GM23338 (cell line): ENCODE data around the gene DYRK3. TPM values are rescaled to one million over a fixed set of nuclear protein-coding genes. Genes with fewer than 3 reads are reported as not detected.

Experiments
- ATAC-seq: fragments of 200-7000 bp; cut with Tn5 transposase; 3 replicates; pipeline ENCODE4 v1.9.1; 2020
- DNase-seq: peaks from one replicate; pipeline ENCODE4 v3.0.0-alpha.2; 2015; ENCODE audit warnings: low spot score
- H2AFZ ChIP-seq: fragments of 200-600 bp; sonication (generic); 2 replicates; pipeline ENCODE4 v1.8.0; 2016; ENCODE audit warnings: antibody characterized with exemption, mild to moderate bottlenecking, moderate library complexity
- H3F3A ChIP-seq: fragments of 200-600 bp; sonication (generic); replicated peaks from 2 replicates; pipeline ENCODE4 v1.8.0; 2017; ENCODE audit warnings: antibody characterized with exemption, mixed run types, low read depth
- H3K27ac ChIP-seq: fragments of 200-600 bp; sonication (generic); 2 replicates; pipeline ENCODE4 v1.6.1; 2016; ENCODE audit warnings: low read depth
- H3K27me3 ChIP-seq: fragments of 200-600 bp; sonication (generic); 2 replicates; pipeline ENCODE4 v1.8.0; 2016; ENCODE audit warnings: mild to moderate bottlenecking, mixed run types, moderate library complexity; ENCODE audit not compliant: insufficient read depth
- H3K36me3 ChIP-seq: fragments of 200-600 bp; sonication (generic); 2 replicates; pipeline ENCODE4 v1.8.0; 2016; ENCODE audit warnings: mild to moderate bottlenecking; ENCODE audit not compliant: insufficient read depth
- H3K4me1 ChIP-seq: fragments of 200-600 bp; sonication (generic); 2 replicates; pipeline ENCODE4 v1.8.0; 2016; ENCODE audit warnings: mild to moderate bottlenecking, moderate library complexity; ENCODE audit not compliant: insufficient read depth
- H3K4me2 ChIP-seq: fragments of 200-600 bp; sonication (generic); 2 replicates; pipeline ENCODE4 v1.7.1; 2017; ENCODE audit warnings: mixed run types
- H3K4me3 ChIP-seq: fragments of 200-600 bp; sonication (generic); 2 replicates; pipeline ENCODE4 v1.6.1; 2016; ENCODE audit warnings: mixed run types
- H3K79me2 ChIP-seq: fragments of 200-600 bp; sonication (generic); replicated peaks from 2 replicates; pipeline ENCODE4 v1.8.0; 2017; ENCODE audit warnings: mild to moderate bottlenecking; ENCODE audit not compliant: insufficient read depth
- H3K9me2 ChIP-seq: fragments of 200-600 bp; sonication (generic); 2 replicates; pipeline ENCODE4 v1.8.0; 2017; ENCODE audit not compliant: insufficient read depth
- H4K20me1 ChIP-seq: fragments of 200-600 bp; sonication (generic); replicated peaks from 2 replicates; pipeline ENCODE4 v1.8.0; 2017; ENCODE audit warnings: mild to moderate bottlenecking; ENCODE audit not compliant: insufficient read depth
- H3K27ac Mint-ChIP-seq: 2 replicates; pipeline ENCODE4 v1.8.0; 2020; ENCODE audit warnings: inconsistent platforms, mild to moderate bottlenecking, moderate library complexity, mixed read lengths
- H3K27me3 Mint-ChIP-seq: 3 replicates; pipeline ENCODE4 v1.8.0; 2022; ENCODE audit warnings: low read depth, mild to moderate bottlenecking, moderate library complexity, mixed read lengths, inconsistent platforms; ENCODE audit not compliant: insufficient read depth, poor library complexity
- H3K36me3 Mint-ChIP-seq: 3 replicates; pipeline ENCODE4 v1.8.0; 2021; ENCODE audit warnings: low read depth, mild to moderate bottlenecking, inconsistent platforms, moderate library complexity, mixed read lengths
- H3K4me1 Mint-ChIP-seq: 3 replicates; pipeline ENCODE4 v1.8.0; 2020; ENCODE audit warnings: mild to moderate bottlenecking, inconsistent platforms, mixed read lengths
- H3K4me3 Mint-ChIP-seq: 3 replicates; pipeline ENCODE4 v1.8.0; 2021; ENCODE audit warnings: moderate library complexity, mild to moderate bottlenecking, inconsistent platforms, mixed read lengths
- H3K9me3 Mint-ChIP-seq: 3 replicates; pipeline ENCODE4 v1.8.0; 2020; ENCODE audit warnings: moderate library complexity, mild to moderate bottlenecking, inconsistent platforms, mixed read lengths
- CREB1 ChIP-seq: fragments of 250-450 bp; sonication (Bioruptor Pico); IDR thresholded peaks from 2 replicates; pipeline ENCODE4 v1.5.0; 2020; ENCODE audit warnings: low read depth, mild to moderate bottlenecking, moderate library complexity
- EZH2phosphoT487 ChIP-seq: fragments of 200-600 bp; sonication (generic); IDR thresholded peaks from one replicate; pipeline ENCODE4 v1.8.1; 2018; ENCODE audit warnings: antibody characterized with exemption; ENCODE audit not compliant: unreplicated experiment
- NANOG ChIP-seq: IDR thresholded peaks from 2 replicates; pipeline ENCODE4 v1.6.1; 2016; ENCODE audit warnings: antibody characterized with exemption, borderline replicate concordance
- POLR2AphosphoS5 ChIP-seq: IDR thresholded peaks from 2 replicates; pipeline ENCODE4 v1.6.1; 2016; ENCODE audit warnings: antibody characterized with exemption, low read depth
- STAT1 ChIP-seq: IDR thresholded peaks from one replicate; pipeline ENCODE4 v1.6.1; 2016; ENCODE audit warnings: antibody characterized with exemption; ENCODE audit not compliant: unreplicated experiment
- ZNF114 ChIP-seq: fragments of 250-450 bp; sonication (Bioruptor Pico); IDR thresholded peaks from 2 replicates; pipeline ENCODE4 v1.5.0; 2020; ENCODE audit warnings: mild to moderate bottlenecking, moderate library complexity
- ZNF331 ChIP-seq: fragments of 250-450 bp; sonication (Bioruptor Pico); IDR thresholded peaks from 2 replicates; pipeline ENCODE4 v1.5.0; 2020; ENCODE audit warnings: low read depth, mild to moderate bottlenecking, moderate library complexity
- polyA plus RNA-seq: library from polyadenylated mRNA; unstranded; fragments of >200 nt; fragmentation: Nextera tagmentation; extraction: Ambion mirVana; gene quantifications from 2 replicates; pipeline ENCODE4 v1.2.1, GENCODE V29; 2016
- total RNA-seq: library from RNA; depleted of rRNA; stranded (reverse); fragments of >200 nt; shearing (Covaris generic); gene quantifications from 2 replicates; pipeline ENCODE4 v1.2.3, GENCODE V29; 2014
- TF ChIP-seq, protein P1 (sequence below): fragments of 250-450 bp; sonication (Bioruptor Pico); IDR thresholded peaks from 2 replicates; pipeline ENCODE4 v1.5.0; 2020; ENCODE audit warnings: mild to moderate bottlenecking, moderate library complexity

Gene DYRK3
- total and polyA plus RNA-seq, 2 experiments from 2014 or later, result 2.9 to 9.5 TPM

DNA sequence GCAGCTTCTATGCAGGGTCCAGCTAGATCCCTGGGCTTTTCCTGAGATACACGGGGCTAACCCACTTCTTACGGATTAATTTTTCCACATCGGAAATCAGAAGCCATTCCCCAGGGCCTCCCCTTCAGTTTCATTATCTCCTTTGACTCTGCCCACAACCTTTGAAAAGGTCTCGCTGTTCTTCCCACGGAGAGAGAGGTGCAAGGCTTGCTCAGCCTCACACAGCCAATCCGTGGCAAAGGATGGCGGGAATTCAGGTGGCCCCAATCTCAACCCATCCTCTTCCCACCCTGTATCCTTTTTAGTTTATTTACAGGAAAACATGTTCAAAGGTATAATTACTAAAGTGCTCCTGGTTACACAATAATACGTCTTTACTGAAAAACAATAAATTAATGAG lies 48.7 kb downstream of the DYRK3 start (continued):
- TF ChIP-seq, protein P1, sequence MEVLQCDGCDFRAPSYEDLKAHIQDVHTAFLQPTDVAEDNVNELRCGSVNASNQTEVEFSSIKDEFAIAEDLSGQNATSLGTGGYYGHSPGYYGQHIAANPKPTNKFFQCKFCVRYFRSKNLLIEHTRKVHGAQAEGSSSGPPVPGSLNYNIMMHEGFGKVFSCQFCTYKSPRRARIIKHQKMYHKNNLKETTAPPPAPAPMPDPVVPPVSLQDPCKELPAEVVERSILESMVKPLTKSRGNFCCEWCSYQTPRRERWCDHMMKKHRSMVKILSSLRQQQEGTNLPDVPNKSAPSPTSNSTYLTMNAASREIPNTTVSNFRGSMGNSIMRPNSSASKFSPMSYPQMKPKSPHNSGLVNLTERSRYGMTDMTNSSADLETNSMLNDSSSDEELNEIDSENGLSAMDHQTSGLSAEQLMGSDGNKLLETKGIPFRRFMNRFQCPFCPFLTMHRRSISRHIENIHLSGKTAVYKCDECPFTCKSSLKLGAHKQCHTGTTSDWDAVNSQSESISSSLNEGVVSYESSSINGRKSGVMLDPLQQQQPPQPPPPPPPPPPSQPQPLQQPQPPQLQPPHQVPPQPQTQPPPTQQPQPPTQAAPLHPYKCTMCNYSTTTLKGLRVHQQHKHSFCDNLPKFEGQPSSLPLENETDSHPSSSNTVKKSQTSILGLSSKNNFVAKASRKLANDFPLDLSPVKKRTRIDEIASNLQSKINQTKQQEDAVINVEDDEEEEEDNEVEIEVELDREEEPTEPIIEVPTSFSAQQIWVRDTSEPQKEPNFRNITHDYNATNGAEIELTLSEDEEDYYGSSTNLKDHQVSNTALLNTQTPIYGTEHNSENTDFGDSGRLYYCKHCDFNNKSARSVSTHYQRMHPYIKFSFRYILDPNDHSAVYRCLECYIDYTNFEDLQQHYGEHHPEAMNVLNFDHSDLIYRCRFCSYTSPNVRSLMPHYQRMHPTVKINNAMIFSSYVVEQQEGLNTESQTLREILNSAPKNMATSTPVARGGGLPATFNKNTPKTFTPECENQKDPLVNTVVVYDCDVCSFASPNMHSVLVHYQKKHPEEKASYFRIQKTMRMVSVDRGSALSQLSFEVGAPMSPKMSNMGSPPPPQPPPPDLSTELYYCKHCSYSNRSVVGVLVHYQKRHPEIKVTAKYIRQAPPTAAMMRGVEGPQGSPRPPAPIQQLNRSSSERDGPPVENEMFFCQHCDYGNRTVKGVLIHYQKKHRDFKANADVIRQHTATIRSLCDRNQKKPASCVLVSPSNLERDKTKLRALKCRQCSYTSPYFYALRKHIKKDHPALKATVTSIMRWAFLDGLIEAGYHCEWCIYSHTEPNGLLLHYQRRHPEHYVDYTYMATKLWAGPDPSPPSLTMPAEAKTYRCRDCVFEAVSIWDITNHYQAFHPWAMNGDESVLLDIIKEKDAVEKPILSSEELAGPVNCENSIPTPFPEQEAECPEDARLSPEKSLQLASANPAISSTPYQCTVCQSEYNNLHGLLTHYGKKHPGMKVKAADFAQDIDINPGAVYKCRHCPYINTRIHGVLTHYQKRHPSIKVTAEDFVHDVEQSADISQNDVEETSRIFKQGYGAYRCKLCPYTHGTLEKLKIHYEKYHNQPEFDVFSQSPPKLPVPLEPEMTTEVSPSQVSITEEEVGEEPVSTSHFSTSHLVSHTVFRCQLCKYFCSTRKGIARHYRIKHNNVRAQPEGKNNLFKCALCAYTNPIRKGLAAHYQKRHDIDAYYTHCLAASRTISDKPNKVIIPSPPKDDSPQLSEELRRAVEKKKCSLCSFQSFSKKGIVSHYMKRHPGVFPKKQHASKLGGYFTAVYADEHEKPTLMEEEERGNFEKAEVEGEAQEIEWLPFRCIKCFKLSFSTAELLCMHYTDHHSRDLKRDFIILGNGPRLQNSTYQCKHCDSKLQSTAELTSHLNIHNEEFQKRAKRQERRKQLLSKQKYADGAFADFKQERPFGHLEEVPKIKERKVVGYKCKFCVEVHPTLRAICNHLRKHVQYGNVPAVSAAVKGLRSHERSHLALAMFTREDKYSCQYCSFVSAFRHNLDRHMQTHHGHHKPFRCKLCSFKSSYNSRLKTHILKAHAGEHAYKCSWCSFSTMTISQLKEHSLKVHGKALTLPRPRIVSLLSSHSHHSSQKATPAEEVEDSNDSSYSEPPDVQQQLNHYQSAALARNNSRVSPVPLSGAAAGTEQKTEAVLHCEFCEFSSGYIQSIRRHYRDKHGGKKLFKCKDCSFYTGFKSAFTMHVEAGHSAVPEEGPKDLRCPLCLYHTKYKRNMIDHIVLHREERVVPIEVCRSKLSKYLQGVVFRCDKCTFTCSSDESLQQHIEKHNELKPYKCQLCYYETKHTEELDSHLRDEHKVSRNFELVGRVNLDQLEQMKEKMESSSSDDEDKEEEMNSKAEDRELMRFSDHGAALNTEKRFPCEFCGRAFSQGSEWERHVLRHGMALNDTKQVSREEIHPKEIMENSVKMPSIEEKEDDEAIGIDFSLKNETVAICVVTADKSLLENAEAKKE (CRISPR knock-in tag), result no peak
- TF ChIP-seq POLR2AphosphoS5, result no peak
- no peak for TF ChIP-seq STAT1
- TF ChIP-seq NANOG, result no peak
- TF ChIP-seq ZNF331, result no peak
- TF ChIP-seq ZNF114 (CRISPR knock-in tag), result no peak

DNA sequence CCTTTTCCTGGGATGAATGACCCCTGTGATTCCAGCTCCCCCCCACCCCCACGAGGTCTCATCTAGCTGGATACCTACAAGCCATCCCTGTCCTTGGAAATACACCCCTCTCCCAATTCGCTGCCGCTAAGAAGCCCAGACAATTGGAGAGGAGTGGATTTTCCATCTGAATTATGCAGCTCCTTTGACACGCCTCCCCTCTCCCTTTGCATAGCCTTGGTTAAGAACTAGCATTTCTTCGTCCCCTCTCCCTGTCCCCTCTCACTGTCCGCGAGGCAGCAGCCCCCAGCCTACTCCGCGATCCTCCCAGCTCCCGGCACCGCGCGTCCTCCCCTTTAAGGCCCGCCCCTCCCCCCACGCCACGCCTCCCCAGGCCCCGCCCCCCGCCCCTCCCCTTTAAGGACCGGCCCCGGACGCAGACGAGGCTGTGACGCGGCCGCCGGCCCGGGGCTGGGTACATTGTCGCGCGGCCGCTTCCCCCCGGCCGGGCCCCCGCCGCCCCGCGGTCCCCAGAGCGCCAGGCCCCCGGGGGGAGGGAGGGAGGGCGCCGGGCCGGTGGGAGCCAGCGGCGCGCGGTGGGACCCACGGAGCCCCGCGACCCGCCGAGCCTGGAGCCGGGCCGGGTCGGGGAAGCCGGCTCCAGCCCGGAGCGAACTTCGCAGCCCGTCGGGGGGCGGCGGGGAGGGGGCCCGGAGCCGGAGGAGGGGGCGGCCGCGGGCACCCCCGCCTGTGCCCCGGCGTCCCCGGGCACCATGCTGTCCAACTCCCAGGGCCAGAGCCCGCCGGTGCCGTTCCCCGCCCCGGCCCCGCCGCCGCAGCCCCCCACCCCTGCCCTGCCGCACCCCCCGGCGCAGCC lies 49.4 kb downstream of the DYRK3 start, which contains the start of gene MAPKAPK2:
MAPKAPK2 (plus strand) TSS at position 428 of the 856 bp plus-strand sequence; CDS start at position 753, 325 bp downstream.
- peaks cover 39% of the 10 kb centered on the region for H3K4me1 ChIP-seq
- H3K27ac ChIP-seq, result 0 out of 2 replicates have a peak within 1 kb of the TSS, but pooled peaks have one; percentile 40
- Mint-ChIP-seq H3K4me3 (peak within 1 kb of the TSS; percentile 93), H3K9me3 (no peaks in the 10 kb centered on the region), H3K27ac (peak within 1 kb of the TSS; percentile 77), H3K36me3 (peaks cover 3% of the 10 kb centered on the region; the same call in 1 of the 3 replicates), H3K4me1 (peaks cover 44% of the 10 kb centered on the region), H3K27me3 (peaks cover 36% of the 10 kb centered on the region)
- peaks cover 32% of the 10 kb centered on the region for H4K20me1 ChIP-seq
- peaks cover 31% of the 10 kb centered on the region for H3K79me2 ChIP-seq
- no peaks in the 10 kb centered on the region for H3K36me3 ChIP-seq
- TF ChIP-seq POLR2AphosphoS5 (peak; percentile 32; the same call in 1 of the 2 replicates), EZH2phosphoT487 (no peak), ZNF331 (no peak), CREB1 (0 out of 2 replicates have a peak, but pooled peaks have one; percentile 28)
- no peaks in the 10 kb centered on the region for H3K9me2 ChIP-seq
- ATAC-seq, result peak; percentile 42
- peak; percentile 82 for DNase-seq
- peaks cover 43% of the 10 kb centered on the region for H3K27me3 ChIP-seq
- H3K4me3 ChIP-seq, result peak within 1 kb of the TSS; percentile 78
- H2AFZ ChIP-seq, result peak within 1 kb of the TSS; percentile 96
- H3K4me2 ChIP-seq, result peak within 1 kb of the TSS; percentile 94
- H3F3A ChIP-seq, result peaks cover 11% of the 10 kb centered on the region; the same call in 1 of the 2 replicates
